ENCODE data around the gene SGF29.
"Not testable (repeated sequence)": the region's sequence is repeated elsewhere in the genome, so short reads cannot be mapped to it uniquely, and the experiment has no call there.

- not testable (repeated sequence) for TF ChIP-seq POLR2A, CTCF (IDR thresholded peaks at IDR 0.05)
Measured at GRCh38 chr16:28637765-28638164, 84.0 kb downstream of the SGF29 start, which contains the start of gene NPIPB8.
